AG09319 (cell line): ENCODE data around the gene KLK10.

Source experiments
- DNase-seq: peaks from one replicate; pipeline ENCODE4 v3.0.0-alpha.2; 2010; ENCODE audit warnings: low read depth; ENCODE audit errors: extremely low read depth
- TF ChIP-seq, protein P1 (sequence below): IDR thresholded peaks from 2 replicates; pipeline ENCODE4 v1.5.1; 2011; ENCODE audit warnings: low read depth, mild to moderate bottlenecking, inconsistent platforms, low read length, moderate library complexity

The KLK10 gene

DNA sequence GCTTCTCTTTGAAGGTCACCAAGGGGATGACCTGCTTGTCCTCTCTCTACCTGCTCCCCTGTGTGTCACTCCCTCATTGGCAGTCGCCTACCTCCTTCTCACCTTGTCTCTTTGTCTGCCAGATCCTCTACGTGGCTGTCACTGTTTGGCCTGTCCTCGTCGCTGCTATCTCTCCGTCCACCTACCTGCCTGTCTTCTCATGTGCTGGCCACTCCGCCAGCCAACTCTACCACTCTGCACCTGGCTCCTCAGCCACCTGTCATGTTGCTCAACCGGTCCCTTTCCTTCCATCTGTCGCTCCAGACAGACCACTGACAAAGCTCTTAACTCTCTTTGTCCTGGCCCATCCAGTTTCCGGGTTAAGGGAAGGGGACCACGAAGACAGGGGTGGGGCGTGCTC is 15.2 kb upstream of the KLK10 start, which contains the start of gene KLK12:
Gene KLK12 (minus strand): TSS at position 299 of the 400 bp plus-strand sequence. CDS start 381 bp downstream, outside the sequence.
- DNase-seq, result no peak
- TF ChIP-seq, protein P1, sequence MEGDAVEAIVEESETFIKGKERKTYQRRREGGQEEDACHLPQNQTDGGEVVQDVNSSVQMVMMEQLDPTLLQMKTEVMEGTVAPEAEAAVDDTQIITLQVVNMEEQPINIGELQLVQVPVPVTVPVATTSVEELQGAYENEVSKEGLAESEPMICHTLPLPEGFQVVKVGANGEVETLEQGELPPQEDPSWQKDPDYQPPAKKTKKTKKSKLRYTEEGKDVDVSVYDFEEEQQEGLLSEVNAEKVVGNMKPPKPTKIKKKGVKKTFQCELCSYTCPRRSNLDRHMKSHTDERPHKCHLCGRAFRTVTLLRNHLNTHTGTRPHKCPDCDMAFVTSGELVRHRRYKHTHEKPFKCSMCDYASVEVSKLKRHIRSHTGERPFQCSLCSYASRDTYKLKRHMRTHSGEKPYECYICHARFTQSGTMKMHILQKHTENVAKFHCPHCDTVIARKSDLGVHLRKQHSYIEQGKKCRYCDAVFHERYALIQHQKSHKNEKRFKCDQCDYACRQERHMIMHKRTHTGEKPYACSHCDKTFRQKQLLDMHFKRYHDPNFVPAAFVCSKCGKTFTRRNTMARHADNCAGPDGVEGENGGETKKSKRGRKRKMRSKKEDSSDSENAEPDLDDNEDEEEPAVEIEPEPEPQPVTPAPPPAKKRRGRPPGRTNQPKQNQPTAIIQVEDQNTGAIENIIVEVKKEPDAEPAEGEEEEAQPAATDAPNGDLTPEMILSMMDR, result no peak

DNA sequence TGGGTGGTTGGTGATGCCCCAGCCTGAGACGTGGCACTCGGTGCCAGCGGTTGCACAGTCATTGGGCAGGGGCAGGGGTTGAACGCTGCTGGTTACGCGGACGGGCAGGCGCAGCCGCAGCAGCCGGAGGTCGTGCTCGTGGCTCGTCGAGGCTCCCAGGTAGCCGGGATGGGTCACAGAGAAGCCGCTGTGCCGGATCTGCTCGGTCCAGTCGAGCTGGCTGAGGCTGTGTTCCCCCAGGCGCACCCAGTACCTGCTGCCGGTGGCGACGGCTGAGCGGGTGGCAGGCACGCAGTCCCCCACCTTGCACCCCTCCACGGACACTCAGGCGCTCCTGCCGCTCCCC is 12.3 kb upstream of the KLK10 start:
- TF ChIP-seq, protein P1, result no peak
- DNase-seq, result no peak

DNA sequence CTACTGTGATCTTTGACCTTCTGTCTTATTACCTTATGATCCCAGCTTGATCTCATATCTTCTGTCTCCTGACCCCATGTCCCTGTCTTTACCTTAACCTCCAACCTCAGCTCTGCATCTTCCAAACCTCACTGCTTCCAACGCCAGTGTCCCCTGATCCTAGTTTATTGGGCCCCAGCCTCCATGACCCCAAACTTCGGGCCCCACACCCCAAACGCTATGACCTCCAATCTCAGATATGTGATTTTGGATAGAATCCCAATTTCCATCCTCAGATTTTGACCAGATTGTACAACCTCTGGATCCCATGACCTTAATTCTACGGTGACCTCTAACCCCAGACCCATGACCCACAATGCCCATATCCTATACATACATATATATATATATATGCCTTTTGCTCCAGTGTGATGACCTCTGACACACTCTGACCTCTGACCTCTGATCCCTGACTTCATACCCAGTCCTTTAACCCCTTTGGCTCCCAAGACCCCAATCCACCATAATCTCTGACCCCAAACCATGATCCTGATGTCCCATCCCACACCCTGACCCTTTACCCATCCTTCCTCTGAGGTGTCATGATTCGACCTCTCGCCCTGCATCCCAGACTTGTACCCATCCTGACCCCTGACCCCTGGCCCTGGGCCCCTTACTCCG is 11.8 kb upstream of the KLK10 start:
- DNase-seq, result no peak
- TF ChIP-seq, protein P1, result no peak

DNA sequence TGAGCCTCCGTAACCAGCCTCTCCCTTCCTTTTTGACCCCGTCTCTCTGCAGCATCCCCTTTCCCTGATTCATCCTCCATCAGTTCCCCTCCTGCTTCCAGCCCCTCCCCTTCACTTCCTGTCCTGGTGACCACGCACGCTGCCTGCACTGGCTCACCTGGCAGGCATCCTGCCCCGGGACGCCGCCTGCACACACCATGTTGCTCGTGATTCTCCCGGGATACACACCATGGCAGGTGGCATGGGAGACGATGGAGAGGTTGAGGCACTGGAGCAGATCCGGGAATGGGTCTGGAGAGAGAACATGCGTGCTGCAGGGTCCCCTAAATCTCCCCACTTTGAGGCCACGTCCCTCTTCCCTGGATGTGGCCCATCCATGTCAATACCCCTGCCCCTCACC is 11.1 kb upstream of the KLK10 start:
- no peak for DNase-seq
- TF ChIP-seq, protein P1, result no peak

DNA sequence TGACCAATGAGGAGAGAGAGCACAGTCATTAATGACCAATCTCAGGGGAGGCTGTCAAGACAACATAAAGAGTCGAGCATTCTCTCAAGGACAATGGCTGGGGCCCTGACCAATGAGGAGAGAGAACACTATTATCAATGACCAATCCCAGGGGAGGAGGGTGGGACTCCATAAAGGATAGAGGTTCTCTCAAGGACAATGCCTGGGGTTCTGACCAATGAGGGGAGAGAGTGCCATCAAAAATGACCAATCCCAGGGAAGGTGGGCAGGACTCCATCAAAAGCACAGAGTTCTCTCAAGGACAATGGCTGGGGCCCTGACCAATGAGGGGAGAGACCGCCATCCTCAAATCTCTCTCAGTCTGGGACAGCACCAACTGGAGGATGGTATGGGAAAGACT is 10.2 kb upstream of the KLK10 start:
- TF ChIP-seq, protein P1, result no peak
- DNase-seq, result no peak

DNA sequence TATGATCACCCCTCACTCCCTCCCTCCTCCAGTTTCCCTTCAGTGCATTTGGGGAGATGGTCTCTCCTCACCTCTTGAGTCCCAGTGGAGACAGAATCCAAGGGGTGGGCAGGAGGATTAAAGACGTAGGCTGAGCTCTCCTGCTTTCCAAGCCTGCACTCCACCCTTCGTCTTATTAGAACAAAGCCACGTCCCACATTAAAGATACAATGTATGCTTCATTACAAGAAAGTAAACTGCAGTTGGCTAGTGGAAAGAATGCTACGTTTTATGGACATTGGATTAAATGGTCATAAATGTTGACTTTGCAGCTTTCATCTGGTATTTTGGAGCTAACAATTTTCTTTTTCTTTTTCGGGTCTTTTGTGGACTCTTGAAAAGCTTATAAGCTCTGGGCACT is 8.4 kb upstream of the KLK10 start:
- TF ChIP-seq, protein P1, result no peak

DNA sequence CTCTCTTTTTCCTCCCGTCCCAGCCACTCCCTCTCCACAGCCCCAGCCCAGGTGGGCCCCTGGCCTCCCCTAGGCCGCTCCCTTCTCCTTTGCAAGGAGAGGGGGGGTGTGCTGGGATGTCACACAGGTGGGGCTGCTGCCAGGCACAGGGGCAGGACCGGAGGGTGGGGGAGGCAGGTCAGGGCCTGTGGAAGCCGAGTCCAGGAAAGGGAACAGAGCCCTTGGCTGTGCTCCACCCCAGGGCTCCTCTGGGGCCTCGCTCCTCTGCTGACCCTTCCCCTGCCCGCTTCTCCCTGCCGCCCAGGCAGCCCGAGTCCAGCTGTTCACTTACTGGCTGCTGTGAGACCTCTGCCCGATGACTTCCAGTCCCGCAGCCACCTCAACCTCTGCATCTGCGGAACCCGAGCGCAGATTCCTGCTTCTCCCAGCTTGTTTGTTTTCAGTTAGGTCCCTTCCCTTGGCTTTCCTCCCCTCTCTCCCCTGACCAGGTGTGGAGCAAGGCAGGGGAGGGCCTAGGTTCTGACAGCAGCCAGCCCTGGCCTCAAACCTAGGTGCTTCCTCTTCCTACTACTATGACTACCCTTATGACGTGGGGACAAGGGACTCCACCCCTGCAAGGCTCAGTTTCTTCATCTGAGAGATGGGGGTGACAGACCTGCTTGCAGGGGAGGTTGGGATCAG is 7.8 kb upstream of the KLK10 start:
- TF ChIP-seq, protein P1, result no peak

More for the DNA sequence above, 8.4 kb upstream of the KLK10 start:
- no peak for DNase-seq

More for the DNA sequence above, 7.8 kb upstream of the KLK10 start:
- DNase-seq, result no peak
